HTERT RPE-1 (cell line): Measurements from ENCODE around the gene SPCS1.
"Not testable (repeated sequence)": the region's sequence is repeated elsewhere in the genome, so short reads cannot be mapped to it uniquely, and the experiment has no call there.

ENCODE experiments used
- in situ Hi-C: fragments of 300-500 bp; cut with MboI; formaldehyde crosslinking; loops from 4 replicates; pipeline ENCODE4 v1.14.3; 2020; ENCODE audit warnings: low sequenced_read_pairs

Gene SPCS1

GRCh38 chr3:52728753-52729152 is 22.8 kb downstream of the SPCS1 start:
- in situ Hi-C loops, result not testable (repeated sequence)

- in situ Hi-C loops, result no loop called here
Observed at GRCh38 chr3:52730681-52731080, 24.8 kb downstream of the SPCS1 start.

GRCh38 chr3:52731590-52731989 is 25.7 kb downstream of the SPCS1 start:
- in situ Hi-C loops, result no loop called here

GRCh38 chr3:52733256-52733891 is 27.5 kb downstream of the SPCS1 start:
- in situ Hi-C loops, result no loop called here

- in situ Hi-C loops, result no loop called here
Observed at GRCh38 chr3:52739730-52740129, 33.8 kb downstream of the SPCS1 start.

GRCh38 chr3:52742418-52743041 is 36.6 kb downstream of the SPCS1 start:
- in situ Hi-C loops, result no loop called here

GRCh38 chr3:52743152-52743551 is 37.2 kb downstream of the SPCS1 start:
- in situ Hi-C loops, result no loop called here

GRCh38 chr3:52743721-52744120 is 37.8 kb downstream of the SPCS1 start:
- in situ Hi-C loops, result no loop called here

GRCh38 chr3:52752045-52752660 is 46.2 kb downstream of the SPCS1 start:
- in situ Hi-C loops, result no loop called here

GRCh38 chr3:52754373-52754772 is 48.5 kb downstream of the SPCS1 start:
- in situ Hi-C loops, result no loop called here

GRCh38 chr3:52756141-52756540 is 50.2 kb downstream of the SPCS1 start:
- in situ Hi-C loops, result no loop called here
